HEK293 (cell line): ENCODE measurements around the gene GP2.

Source experiments
- CTCF ChIA-PET: fragments of 350-600 bp; formaldehyde crosslinking; extraction: SDS; loops from one replicate; lab custom pipeline; 2021; ENCODE audit warnings: antibody characterized with exemption; lab: Yijun Ruan, JAX
- POLR2A ChIA-PET: fragments of 300-600 bp; formaldehyde crosslinking; extraction: SDS; loops from one replicate; lab custom pipeline; 2020; ENCODE audit warnings: antibody characterized with exemption, inconsistent platforms; lab: Yijun Ruan, JAX
- H3K27ac ChIP-seq: fragments of 200-500 bp; sonication (Bioruptor generic); 2 replicates; pipeline ENCODE4 v1.5.1; 2014; ENCODE audit warnings: low read depth, low read length, control low read depth, inconsistent platforms; ENCODE audit errors: extremely low read depth
- H3K36me3 ChIP-seq, 2 experiments: fragments of 200-500 bp in 1 of 2; sonication (Bioruptor generic) in 1 of 2; 1 replicate in 1 of 2; 2 replicates in 1 of 2; pipeline ENCODE4 v1.5.1; 2014 to 2017; ENCODE audit warnings: inconsistent platforms in 2 of 2, low read length in 2 of 2; ENCODE audit not compliant: control insufficient read depth in 2 of 2, insufficient read depth in 1 of 2
- H3K4me1 ChIP-seq: fragments of 200-500 bp; sonication (Bioruptor generic); 2 replicates; pipeline ENCODE4 v1.5.1; 2014; ENCODE audit warnings: mild to moderate bottlenecking, low read length, inconsistent platforms; ENCODE audit not compliant: control insufficient read depth, insufficient read depth
- H3K4me3 ChIP-seq: 2 replicates; pipeline ENCODE4 v1.5.1; 2011; ENCODE audit warnings: low read depth, mild to moderate bottlenecking, control low read depth, low read length, moderate library complexity
- H3K9me3 ChIP-seq: fragments of 200-500 bp; sonication (Bioruptor generic); 2 replicates; pipeline ENCODE4 v1.5.1; 2014; ENCODE audit warnings: low read depth, low read length, inconsistent platforms; ENCODE audit not compliant: control insufficient read depth, insufficient read depth
- OVOL3 ChIP-seq: fragments of 450-650 bp; formaldehyde crosslinking; IDR thresholded peaks from 2 replicates; pipeline ENCODE4 v1.5.1; 2016; ENCODE audit warnings: missing biosample characterization, missing genetic modification characterization
- PRDM1 ChIP-seq: fragments of 450-650 bp; formaldehyde crosslinking; IDR thresholded peaks from 2 replicates; pipeline ENCODE4; 2016; ENCODE audit warnings: missing biosample characterization, missing genetic modification characterization
- SCRT2 ChIP-seq: fragments of 450-650 bp; formaldehyde crosslinking; IDR thresholded peaks from 2 replicates; pipeline ENCODE4 v1.5.1; 2016; ENCODE audit warnings: missing biosample characterization, missing genetic modification characterization
- ZBTB48 ChIP-seq: fragments of 450-650 bp; formaldehyde crosslinking; IDR thresholded peaks from 2 replicates; pipeline ENCODE4 v1.5.1; 2016; ENCODE audit warnings: missing biosample characterization, missing genetic modification characterization
- ZFHX2 ChIP-seq: fragments of 450-650 bp; formaldehyde crosslinking; conservative IDR thresholded peaks from 2 replicates; pipeline ENCODE4 v1.5.1; 2016; ENCODE audit warnings: missing biosample characterization, missing genetic modification characterization
- ZNF132 ChIP-seq: fragments of 450-650 bp; formaldehyde crosslinking; IDR thresholded peaks from 2 replicates; pipeline ENCODE4 v1.5.1; 2017; ENCODE audit warnings: missing biosample characterization, missing genetic modification characterization, borderline replicate concordance
- ZNF266 ChIP-seq: fragments of 450-650 bp; formaldehyde crosslinking; IDR thresholded peaks from 2 replicates; pipeline ENCODE4 v1.5.1; 2016; ENCODE audit warnings: missing biosample characterization, missing genetic modification characterization, low read depth
- ZNF280D ChIP-seq: fragments of 450-650 bp; formaldehyde crosslinking; IDR thresholded peaks from 2 replicates; pipeline ENCODE4 v1.5.1; 2016; ENCODE audit warnings: missing biosample characterization, missing genetic modification characterization
- ZNF292 ChIP-seq: fragments of 450-650 bp; formaldehyde crosslinking; IDR thresholded peaks from 2 replicates; pipeline ENCODE4 v1.5.1; 2016; ENCODE audit warnings: low read depth, missing biosample characterization, missing genetic modification characterization, borderline replicate concordance
- ZNF423 ChIP-seq: fragments of 450-650 bp; formaldehyde crosslinking; IDR thresholded peaks from 2 replicates; pipeline ENCODE4 v1.5.1; 2016; ENCODE audit warnings: missing biosample characterization, missing genetic modification characterization
- ZNF510 ChIP-seq: fragments of 450-650 bp; formaldehyde crosslinking; IDR thresholded peaks from 2 replicates; pipeline ENCODE4 v1.5.1; 2018; ENCODE audit warnings: mild to moderate bottlenecking, missing genetic modification characterization, missing biosample characterization; ENCODE audit not compliant: insufficient replicate concordance
- ZNF580 ChIP-seq: fragments of 450-650 bp; formaldehyde crosslinking; IDR thresholded peaks from 2 replicates; pipeline ENCODE4 v1.5.1; 2016; ENCODE audit warnings: missing biosample characterization, missing genetic modification characterization
- ZXDB ChIP-seq: fragments of 450-650 bp; formaldehyde crosslinking; IDR thresholded peaks from 2 replicates; pipeline ENCODE4 v1.5.1; 2016; ENCODE audit warnings: missing biosample characterization, missing genetic modification characterization
- TF ChIP-seq, protein P1 (sequence below): fragments of 450-650 bp; formaldehyde crosslinking; IDR thresholded peaks from 2 replicates; pipeline ENCODE4 v1.5.1; 2016; ENCODE audit warnings: missing biosample characterization, missing genetic modification characterization
- TF ChIP-seq, protein P2 (sequence below): fragments of 450-650 bp; formaldehyde crosslinking; IDR thresholded peaks from 2 replicates; pipeline ENCODE4 v1.5.0; 2017; ENCODE audit warnings: missing biosample characterization, missing genetic modification characterization, borderline replicate concordance
- TF ChIP-seq, protein P3 (sequence below): fragments of 450-650 bp; formaldehyde crosslinking; IDR thresholded peaks from 2 replicates; pipeline ENCODE4 v1.5.1; 2017; ENCODE audit warnings: missing biosample characterization, missing genetic modification characterization
- TF ChIP-seq, protein P4 (sequence below): fragments of 450-650 bp; formaldehyde crosslinking; IDR thresholded peaks from 2 replicates; pipeline ENCODE4 v1.5.1; 2016; ENCODE audit warnings: missing biosample characterization, missing genetic modification characterization, low read depth
- TF ChIP-seq, protein P5 (sequence below): fragments of 450-650 bp; IDR thresholded peaks from 2 replicates; pipeline ENCODE4 v1.5.1; 2018; ENCODE audit warnings: missing biosample characterization, missing genetic modification characterization

GP2 gene

GRCh38 chr16:20353379-20353778 lies 26.1 kb upstream of the GP2 start (continued):
- no peak for TF ChIP-seq ZNF280D (tag by site-specific recombination)
- TF ChIP-seq, all 188 proteins: peak for 0

- no peaks in the 10 kb centered on the region for H3K36me3 ChIP-seq
- no peak within 1 kb of the TSS for H3K4me3 ChIP-seq
- ChIA-PET POLR2A (no interaction called here), CTCF (interaction anchor here (1.1 kb wide), 1 partner anchor 445 kb away, joined by 3 read pairs; no protein-coding TSS in a partner anchor)
- no peaks in the 10 kb centered on the region for H3K4me1 ChIP-seq
- no peak within 1 kb of the TSS for H3K27ac ChIP-seq
- H3K9me3 ChIP-seq = no peaks in the 10 kb centered on the region
- TF ChIP-seq, protein P1, sequence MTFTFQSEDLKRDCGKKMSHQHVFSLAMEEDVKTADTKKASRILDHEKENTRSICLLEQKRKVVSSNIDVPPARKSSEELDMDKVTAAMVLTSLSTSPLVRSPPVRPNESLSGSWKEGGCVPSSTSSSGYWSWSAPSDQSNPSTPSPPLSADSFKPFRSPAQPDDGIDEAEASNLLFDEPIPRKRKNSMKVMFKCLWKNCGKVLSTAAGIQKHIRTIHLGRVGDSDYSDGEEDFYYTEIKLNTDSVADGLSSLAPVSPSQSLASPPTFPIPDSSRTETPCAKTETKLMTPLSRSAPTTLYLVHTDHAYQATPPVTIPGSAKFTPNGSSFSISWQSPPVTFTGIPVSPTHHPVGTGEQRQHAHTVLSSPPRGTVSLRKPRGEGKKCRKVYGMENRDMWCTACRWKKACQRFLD (tag by site-specific recombination) = no peak
- TF ChIP-seq ZFHX2 (tag by site-specific recombination) = no peak
- TF ChIP-seq ZBTB48 (tag by site-specific recombination) = no peak
- TF ChIP-seq ZNF510 (tag by site-specific recombination) = no peak
- TF ChIP-seq ZNF266 (tag by site-specific recombination) = no peak
- TF ChIP-seq SCRT2 = no peak
- TF ChIP-seq ZXDB (tag by site-specific recombination) = no peak
- TF ChIP-seq ZNF132 (tag by site-specific recombination) = no peak
These were observed 25.3 kb upstream of the GP2 start, which contains the start of gene UMOD for GRCh38 chr16:20352615-20353014. UMOD (minus strand) TSS chr16:20352715; CDS start chr16:20350737, 1,978 bp downstream.

DNA sequence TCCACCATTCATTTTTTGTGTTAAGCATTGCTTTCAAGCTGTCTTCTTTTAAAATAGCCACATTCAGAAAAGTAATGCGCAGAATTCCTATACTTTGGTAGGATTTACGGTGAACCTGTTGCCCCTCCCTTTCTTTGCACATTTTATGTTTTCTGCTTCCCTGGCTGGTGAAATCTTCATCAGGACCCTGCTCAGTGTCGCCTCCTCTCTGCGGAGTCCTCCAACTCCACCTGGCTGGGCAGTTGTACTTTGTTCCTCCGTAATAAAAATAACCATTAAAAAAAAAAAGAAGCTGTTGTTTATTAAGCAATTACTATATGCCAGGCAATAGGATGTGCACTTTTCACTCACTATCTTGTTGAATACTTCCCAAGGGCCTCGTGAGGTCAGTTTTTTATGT lies 22.3 kb upstream of the GP2 start:
- H3K36me3 ChIP-seq = no peaks in the 10 kb centered on the region
- no peaks in the 10 kb centered on the region for H3K9me3 ChIP-seq
- ChIA-PET POLR2A (no interaction called here), CTCF (interaction anchor here (1.0 to 1.5 kb wide), 4 partner anchors 15 to 442 kb away, joined by 3 to 8 read pairs (median 4); no protein-coding TSS in a partner anchor)
- no peaks in the 10 kb centered on the region for H3K4me1 ChIP-seq
- H3K4me3 ChIP-seq = no peak overlapping the region
- TF ChIP-seq ZNF292 (tag by site-specific recombination) (no peak), ZNF423 (tag by site-specific recombination) (no peak), ZNF580 (tag by site-specific recombination) (no peak), PRDM1 (tag by site-specific recombination) (no peak), OVOL3 (tag by site-specific recombination) (no peak)
- TF ChIP-seq, protein P2, sequence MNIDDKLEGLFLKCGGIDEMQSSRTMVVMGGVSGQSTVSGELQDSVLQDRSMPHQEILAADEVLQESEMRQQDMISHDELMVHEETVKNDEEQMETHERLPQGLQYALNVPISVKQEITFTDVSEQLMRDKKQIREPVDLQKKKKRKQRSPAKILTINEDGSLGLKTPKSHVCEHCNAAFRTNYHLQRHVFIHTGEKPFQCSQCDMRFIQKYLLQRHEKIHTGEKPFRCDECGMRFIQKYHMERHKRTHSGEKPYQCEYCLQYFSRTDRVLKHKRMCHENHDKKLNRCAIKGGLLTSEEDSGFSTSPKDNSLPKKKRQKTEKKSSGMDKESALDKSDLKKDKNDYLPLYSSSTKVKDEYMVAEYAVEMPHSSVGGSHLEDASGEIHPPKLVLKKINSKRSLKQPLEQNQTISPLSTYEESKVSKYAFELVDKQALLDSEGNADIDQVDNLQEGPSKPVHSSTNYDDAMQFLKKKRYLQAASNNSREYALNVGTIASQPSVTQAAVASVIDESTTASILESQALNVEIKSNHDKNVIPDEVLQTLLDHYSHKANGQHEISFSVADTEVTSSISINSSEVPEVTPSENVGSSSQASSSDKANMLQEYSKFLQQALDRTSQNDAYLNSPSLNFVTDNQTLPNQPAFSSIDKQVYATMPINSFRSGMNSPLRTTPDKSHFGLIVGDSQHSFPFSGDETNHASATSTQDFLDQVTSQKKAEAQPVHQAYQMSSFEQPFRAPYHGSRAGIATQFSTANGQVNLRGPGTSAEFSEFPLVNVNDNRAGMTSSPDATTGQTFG = no peak
- TF ChIP-seq, protein P3, sequence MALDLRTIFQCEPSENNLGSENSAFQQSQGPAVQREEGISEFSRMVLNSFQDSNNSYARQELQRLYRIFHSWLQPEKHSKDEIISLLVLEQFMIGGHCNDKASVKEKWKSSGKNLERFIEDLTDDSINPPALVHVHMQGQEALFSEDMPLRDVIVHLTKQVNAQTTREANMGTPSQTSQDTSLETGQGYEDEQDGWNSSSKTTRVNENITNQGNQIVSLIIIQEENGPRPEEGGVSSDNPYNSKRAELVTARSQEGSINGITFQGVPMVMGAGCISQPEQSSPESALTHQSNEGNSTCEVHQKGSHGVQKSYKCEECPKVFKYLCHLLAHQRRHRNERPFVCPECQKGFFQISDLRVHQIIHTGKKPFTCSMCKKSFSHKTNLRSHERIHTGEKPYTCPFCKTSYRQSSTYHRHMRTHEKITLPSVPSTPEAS (tag by site-specific recombination) = no peak
- TF ChIP-seq, protein P4, sequence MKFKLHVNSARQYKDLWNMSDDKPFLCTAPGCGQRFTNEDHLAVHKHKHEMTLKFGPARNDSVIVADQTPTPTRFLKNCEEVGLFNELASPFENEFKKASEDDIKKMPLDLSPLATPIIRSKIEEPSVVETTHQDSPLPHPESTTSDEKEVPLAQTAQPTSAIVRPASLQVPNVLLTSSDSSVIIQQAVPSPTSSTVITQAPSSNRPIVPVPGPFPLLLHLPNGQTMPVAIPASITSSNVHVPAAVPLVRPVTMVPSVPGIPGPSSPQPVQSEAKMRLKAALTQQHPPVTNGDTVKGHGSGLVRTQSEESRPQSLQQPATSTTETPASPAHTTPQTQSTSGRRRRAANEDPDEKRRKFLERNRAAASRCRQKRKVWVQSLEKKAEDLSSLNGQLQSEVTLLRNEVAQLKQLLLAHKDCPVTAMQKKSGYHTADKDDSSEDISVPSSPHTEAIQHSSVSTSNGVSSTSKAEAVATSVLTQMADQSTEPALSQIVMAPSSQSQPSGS (tag by site-specific recombination) = no peak
- TF ChIP-seq, protein P5, sequence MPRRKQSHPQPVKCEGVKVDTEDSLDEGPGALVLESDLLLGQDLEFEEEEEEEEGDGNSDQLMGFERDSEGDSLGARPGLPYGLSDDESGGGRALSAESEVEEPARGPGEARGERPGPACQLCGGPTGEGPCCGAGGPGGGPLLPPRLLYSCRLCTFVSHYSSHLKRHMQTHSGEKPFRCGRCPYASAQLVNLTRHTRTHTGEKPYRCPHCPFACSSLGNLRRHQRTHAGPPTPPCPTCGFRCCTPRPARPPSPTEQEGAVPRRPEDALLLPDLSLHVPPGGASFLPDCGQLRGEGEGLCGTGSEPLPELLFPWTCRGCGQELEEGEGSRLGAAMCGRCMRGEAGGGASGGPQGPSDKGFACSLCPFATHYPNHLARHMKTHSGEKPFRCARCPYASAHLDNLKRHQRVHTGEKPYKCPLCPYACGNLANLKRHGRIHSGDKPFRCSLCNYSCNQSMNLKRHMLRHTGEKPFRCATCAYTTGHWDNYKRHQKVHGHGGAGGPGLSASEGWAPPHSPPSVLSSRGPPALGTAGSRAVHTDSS (tag by site-specific recombination) = no peak
- H3K27ac ChIP-seq = no peak overlapping the region
